HepG2 (cell line): Measurements from ENCODE around the gene FGF16. TPM values are rescaled to one million over a fixed set of nuclear protein-coding genes. Genes with fewer than 3 reads are reported as not detected.

Source experiments
- ATAC-seq: fragments of 200-7000 bp; cut with Tn5 transposase; 3 replicates; pipeline ENCODE4 v1.9.1; 2020; ENCODE audit warnings: mild to moderate bottlenecking, moderate library complexity
- BruUV-seq: library from RNA; stranded (reverse); fragments of 400-500 nt; replicated peaks from 2 replicates; lab custom pipeline; 2021; lab: Mats Ljungman, UMichigan
- CTCF ChIA-PET: fragments of 300-600 bp; formaldehyde crosslinking; extraction: SDS; loops from one replicate; lab custom pipeline; 2021; ENCODE audit warnings: low total read pairs, inconsistent platforms, low intra/inter-chr PET ratio; lab: Yijun Ruan, JAX
- POLR2A ChIA-PET: fragments of 350-600 bp; sonication (Branson Sonifier 250); formaldehyde crosslinking; loops from one replicate; lab custom pipeline; 2020; ENCODE audit warnings: antibody characterized with exemption, inconsistent platforms; lab: Yijun Ruan, JAX
- DNase-seq: peaks from one replicate; pipeline ENCODE4 v3.0.0-alpha.2; 2015; ENCODE audit warnings: low spot score
- FAIRE-seq: peaks from 3 replicates; lab custom pipeline; 2011; peaks lifted over from hg19 to GRCh38; lab: Jason Lieb, UNC
- H2AFZ ChIP-seq: one replicate; pipeline ENCODE4 v1.6.1; 2011; ENCODE audit warnings: low read length, inconsistent platforms
- H3K27ac ChIP-seq: fragments of 300-600 bp; 3 replicates; pipeline ENCODE4 v1.8.0; 2011; ENCODE audit warnings: mixed run types, mild to moderate bottlenecking, mixed read lengths, low read length, inconsistent platforms; ENCODE audit not compliant: insufficient read depth; ENCODE audit errors: extremely low read length
- H3K27me3 ChIP-seq, 2 experiments: fragments of 200-600 bp in 1 of 2; 2 replicates in 1 of 2; 3 replicates in 1 of 2; pipeline versions ENCODE4 v1.6.0 to v1.8.0; 2011; ENCODE audit warnings: low read length in 2 of 2, mild to moderate bottlenecking in 2 of 2, moderate library complexity in 2 of 2, inconsistent platforms in 1 of 2; ENCODE audit not compliant: insufficient read depth in 2 of 2, control insufficient read depth in 1 of 2
- H3K36me3 ChIP-seq, 2 experiments: fragments of 200-600 bp in 1 of 2; replicated peaks in 1 of 2; 2 replicates in 1 of 2; 3 replicates in 1 of 2; pipeline versions ENCODE4 v1.5.1 to v1.8.0; 2011; ENCODE audit warnings: low read length in 2 of 2, inconsistent platforms in 1 of 2; ENCODE audit not compliant: insufficient read depth in 2 of 2, control insufficient read depth in 1 of 2
- H3K4me1 ChIP-seq: 2 replicates; pipeline ENCODE4 v1.5.1; 2012; ENCODE audit warnings: low read length, inconsistent platforms; ENCODE audit not compliant: insufficient read depth
- H3K4me2 ChIP-seq: 2 replicates; pipeline ENCODE4 v1.6.0; 2011; ENCODE audit warnings: low read depth, low read length, inconsistent platforms
- H3K4me3 ChIP-seq, 3 experiments: fragments of 200-600 bp in 1 of 3; sonication (generic), shearing (Covaris generic) in 1 of 3; replicated peaks in 1 of 3; 2 replicates each; pipeline ENCODE4 v1.5.1; 2011 to 2016; ENCODE audit warnings: low read length in 3 of 3, inconsistent platforms in 2 of 3, low read depth in 2 of 3, mild to moderate bottlenecking in 2 of 3, control low read depth in 1 of 3, mixed read lengths in 1 of 3; ENCODE audit not compliant: insufficient read depth in 1 of 3
- H3K79me2 ChIP-seq: one replicate; pipeline ENCODE4 v1.6.1; 2011; ENCODE audit warnings: low read length, inconsistent platforms; ENCODE audit not compliant: insufficient read depth
- H3K9ac ChIP-seq: 2 replicates; pipeline ENCODE4 v1.6.0; 2011; ENCODE audit warnings: mild to moderate bottlenecking, low read depth, low read length, inconsistent platforms; ENCODE audit not compliant: insufficient read depth
- H3K9me3 ChIP-seq: 2 replicates; pipeline ENCODE4 v1.5.1; 2012; ENCODE audit warnings: mild to moderate bottlenecking, low read length
- H4K20me1 ChIP-seq: 2 replicates; pipeline ENCODE4 v1.6.0; 2011; ENCODE audit warnings: inconsistent platforms, mild to moderate bottlenecking, low read length, moderate library complexity; ENCODE audit not compliant: insufficient read depth
- BRF2 ChIP-seq: sonication (generic); formaldehyde crosslinking; IDR thresholded peaks from 2 replicates; pipeline ENCODE4 v1.8.1; 2022; ENCODE audit warnings: mild to moderate bottlenecking, missing genetic modification reagents
- DBP ChIP-seq: sonication (generic); formaldehyde crosslinking; IDR thresholded peaks from 2 replicates; pipeline ENCODE4 v1.4.0; 2020; ENCODE audit warnings: missing genetic modification reagents; ENCODE audit errors: not compliant biosample characterization
- DPF2 ChIP-seq: sonication (generic); formaldehyde crosslinking; IDR thresholded peaks from 2 replicates; pipeline ENCODE4 v1.4.0; 2020; ENCODE audit warnings: mild to moderate bottlenecking, low read depth, missing genetic modification reagents, borderline replicate concordance
- PAWR ChIP-seq: sonication (generic); formaldehyde crosslinking; IDR thresholded peaks from 2 replicates; pipeline ENCODE4 v1.4.0; 2020; ENCODE audit warnings: missing genetic modification reagents, mild to moderate bottlenecking, borderline replicate concordance
- TARDBP ChIP-seq: sonication (generic); formaldehyde crosslinking; IDR thresholded peaks from 2 replicates; pipeline ENCODE4 v1.8.0; 2022; ENCODE audit warnings: mild to moderate bottlenecking, missing genetic modification reagents
- TOPORS ChIP-seq: sonication (generic); formaldehyde crosslinking; IDR thresholded peaks from 2 replicates; pipeline ENCODE4 v1.8.0; 2023; ENCODE audit warnings: mild to moderate bottlenecking, missing genetic modification reagents
- ZNF160 ChIP-seq: sonication (generic); formaldehyde crosslinking; IDR thresholded peaks from 2 replicates; pipeline ENCODE4 v1.8.0; 2022; ENCODE audit warnings: mild to moderate bottlenecking, inconsistent platforms, missing genetic modification reagents
- ZSCAN12 ChIP-seq: sonication (generic); formaldehyde crosslinking; IDR thresholded peaks from 2 replicates; pipeline ENCODE4 v1.9.0; 2021; ENCODE audit warnings: mild to moderate bottlenecking, missing genetic modification reagents
- in situ Hi-C: cut with HindIII; loops from 2 replicates; pipeline ENCODE4 v1.10.0; 2017; ENCODE audit warnings: low pct_unique_long_range_greater_than_20kb; ENCODE audit not compliant: extremely low pct_ligation_motif_present
- intact Hi-C: fragments of 100-400 bp; cut with micrococcal nuclease; formaldehyde crosslinking; loops from one replicate; pipeline ENCODE4 v1.10.0; 2022; ENCODE audit not compliant: unreplicated experiment
- polyA plus RNA-seq, 8 experiments: library from polyadenylated mRNA; depleted of rRNA in 3 of 8; stranded (reverse) in 7 of 8; unstranded in 1 of 8; fragments of >200 nt; fragmentation: Illumina TruSeq in 4 of 8; extraction: Trizol in 4 of 8; gene quantifications; 2 replicates each; pipeline versions ENCODE4 v1.2.1 to v1.2.3, GENCODE V29; 2011 to 2016; ENCODE audit warnings: low read depth in 4 of 8, missing spikeins in 1 of 8, mixed read lengths in 1 of 8; ENCODE audit not compliant: insufficient read depth in 1 of 8
- total RNA-seq, 5 experiments: library from RNA; depleted of rRNA; stranded (reverse); fragments of >200 nt; fragmentation: Illumina TruSeq; extraction: Trizol; gene quantifications; 2 replicates each; pipeline ENCODE4 v1.2.3, GENCODE V29; 2016; ENCODE audit warnings: low read depth in 1 of 5
- TF ChIP-seq, protein P1 (sequence below): sonication (generic); formaldehyde crosslinking; IDR thresholded peaks from 2 replicates; pipeline ENCODE4 v1.5.0; 2020; ENCODE audit warnings: mild to moderate bottlenecking, missing genetic modification reagents

Gene FGF16
- total and polyA plus RNA-seq, 2 of the 13 experiments (the other 11 are each of a cell fraction or from before 2014, with no cell fraction given), result not detected

- in situ Hi-C loops, result no loop called here
- H3K4me1 ChIP-seq, result no peaks in the 10 kb centered on the region
- intact Hi-C loops, result no loop called here
- DNase-seq, result no peak
- no peak for ATAC-seq
- H3K36me3 ChIP-seq, result no peaks in the 10 kb centered on the region
- H3K4me2 ChIP-seq, result no peak overlapping the region
- TF ChIP-seq, protein P1, sequence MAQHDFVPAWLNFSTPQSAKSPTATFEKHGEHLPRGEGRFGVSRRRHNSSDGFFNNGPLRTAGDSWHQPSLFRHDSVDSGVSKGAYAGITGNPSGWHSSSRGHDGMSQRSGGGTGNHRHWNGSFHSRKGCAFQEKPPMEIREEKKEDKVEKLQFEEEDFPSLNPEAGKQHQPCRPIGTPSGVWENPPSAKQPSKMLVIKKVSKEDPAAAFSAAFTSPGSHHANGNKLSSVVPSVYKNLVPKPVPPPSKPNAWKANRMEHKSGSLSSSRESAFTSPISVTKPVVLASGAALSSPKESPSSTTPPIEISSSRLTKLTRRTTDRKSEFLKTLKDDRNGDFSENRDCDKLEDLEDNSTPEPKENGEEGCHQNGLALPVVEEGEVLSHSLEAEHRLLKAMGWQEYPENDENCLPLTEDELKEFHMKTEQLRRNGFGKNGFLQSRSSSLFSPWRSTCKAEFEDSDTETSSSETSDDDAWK (CRISPR knock-in tag), result no peak
- TF ChIP-seq DBP (CRISPR knock-in tag) (no peak), TARDBP (no peak), ZSCAN12 (CRISPR knock-in tag) (no peak), TOPORS (CRISPR knock-in tag) (no peak), PAWR (CRISPR knock-in tag) (no peak), BRF2 (no peak), ZNF160 (CRISPR knock-in tag) (no peak), DPF2 (CRISPR knock-in tag) (no peak)
- H3K9ac ChIP-seq, result no peak overlapping the region
- no peaks in the 10 kb centered on the region for H3K27me3 ChIP-seq
- H3K27ac ChIP-seq, result no peak overlapping the region
- no TSS peak for BruUV-seq
- no peaks in the 10 kb centered on the region for H4K20me1 ChIP-seq
- POLR2A ChIA-PET, result no interaction called here
- no peaks in the 10 kb centered on the region for H3K9me3 ChIP-seq
- H3K79me2 ChIP-seq, result no peaks in the 10 kb centered on the region
- CTCF ChIA-PET, result no interaction called here
- no peak for FAIRE-seq
- no peak overlapping the region for H3K4me3 ChIP-seq
- H2AFZ ChIP-seq, result no peak overlapping the region
Observed at GRCh38 chrX:77436271-77436670, 10.9 kb upstream of the FGF16 start.
